Retina (tissue), 1 donor: ENCODE results near the gene CCDC187.

Experiments
- DNase-seq: peaks from one replicate; pipeline ENCODE4 v3.0.0-alpha.2; 2016

The CCDC187 gene

GRCh38 chr9:136222906-136223285 is 81.0 kb downstream of the CCDC187 start:
- DNase-seq = no peak

- no peak for DNase-seq
These were observed 81.6 kb downstream of the CCDC187 start for GRCh38 chr9:136222166-136222905.

GRCh38 chr9:136220017-136220729 is 83.7 kb downstream of the CCDC187 start:
- DNase-seq = no peak

- no peak for DNase-seq
These were observed 84.6 kb downstream of the CCDC187 start for GRCh38 chr9:136219276-136219675.

- no peak for DNase-seq
These were observed 85.2 kb downstream of the CCDC187 start for GRCh38 chr9:136218673-136219072.

- no peak for DNase-seq
These were observed 85.6 kb downstream of the CCDC187 start for GRCh38 chr9:136218271-136218670.

- DNase-seq = no peak
These were observed 87.2 kb downstream of the CCDC187 start for GRCh38 chr9:136216541-136217244.

- DNase-seq = no peak
These were observed 90.2 kb downstream of the CCDC187 start for GRCh38 chr9:136213733-136214132.

GRCh38 chr9:136212345-136212950 is 91.4 kb downstream of the CCDC187 start:
- DNase-seq = no peak

GRCh38 chr9:136211441-136212344 is 92.2 kb downstream of the CCDC187 start:
- no peak for DNase-seq

GRCh38 chr9:136211006-136211405 is 92.9 kb downstream of the CCDC187 start:
- DNase-seq = no peak

GRCh38 chr9:136210276-136210675 is 93.6 kb downstream of the CCDC187 start:
- no peak for DNase-seq

- DNase-seq = no peak
These were observed 94.1 kb downstream of the CCDC187 start for GRCh38 chr9:136209786-136210185.

- DNase-seq = no peak
These were observed 94.7 kb downstream of the CCDC187 start for GRCh38 chr9:136209232-136209631.

GRCh38 chr9:136208675-136209074 is 95.2 kb downstream of the CCDC187 start:
- no peak for DNase-seq

- no peak for DNase-seq
These were observed 96.3 kb downstream of the CCDC187 start for GRCh38 chr9:136207616-136208015.

- no peak for DNase-seq
These were observed 97.2 kb downstream of the CCDC187 start for GRCh38 chr9:136206602-136207275.

- DNase-seq = no peak
These were observed 98.2 kb downstream of the CCDC187 start for GRCh38 chr9:136205707-136205992.

- no peak for DNase-seq
These were observed 98.8 kb downstream of the CCDC187 start, which contains the start of gene LHX3 for GRCh38 chr9:136204838-136205706. LHX3 (minus strand) TSS chr9:136205128; CDS start chr9:136205012, 116 bp downstream.

- no peak for DNase-seq
These were observed 99.6 kb downstream of the CCDC187 start for GRCh38 chr9:136204145-136204805.
